ENCODE results near the gene TMEM131L. TPM values are rescaled to one million over a fixed set of nuclear protein-coding genes. Genes with fewer than 3 reads are reported as not detected.

Gene TMEM131L
- polyA plus RNA-seq, 3 donors = 11.2 to 58.3 (median 26.0) TPM

DNA sequence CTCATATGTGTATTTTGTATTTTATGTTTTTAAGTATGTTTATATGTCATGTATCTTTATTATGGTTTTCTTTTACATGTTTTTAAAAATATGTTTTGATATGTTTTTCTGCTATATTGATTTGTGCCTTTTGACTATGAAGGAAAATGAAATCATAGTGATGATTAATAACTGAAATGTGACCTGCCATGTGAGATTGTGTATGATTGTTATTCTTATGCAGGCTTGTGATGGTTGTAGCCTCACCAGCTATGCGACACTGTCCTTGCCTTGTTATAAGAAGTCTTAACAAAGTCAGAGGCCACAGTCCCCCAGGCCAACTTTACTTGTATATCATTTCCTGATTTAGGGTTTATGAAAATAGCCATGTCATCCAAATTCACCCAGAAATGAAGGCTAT is 83.2 kb downstream of the TMEM131L start:
- peaks cover 0 to 3% (median 0%) of the 10 kb centered on the region in 7 donors for H3K9me3 Mint-ChIP-seq
- TF ChIP-seq, protein P1, sequence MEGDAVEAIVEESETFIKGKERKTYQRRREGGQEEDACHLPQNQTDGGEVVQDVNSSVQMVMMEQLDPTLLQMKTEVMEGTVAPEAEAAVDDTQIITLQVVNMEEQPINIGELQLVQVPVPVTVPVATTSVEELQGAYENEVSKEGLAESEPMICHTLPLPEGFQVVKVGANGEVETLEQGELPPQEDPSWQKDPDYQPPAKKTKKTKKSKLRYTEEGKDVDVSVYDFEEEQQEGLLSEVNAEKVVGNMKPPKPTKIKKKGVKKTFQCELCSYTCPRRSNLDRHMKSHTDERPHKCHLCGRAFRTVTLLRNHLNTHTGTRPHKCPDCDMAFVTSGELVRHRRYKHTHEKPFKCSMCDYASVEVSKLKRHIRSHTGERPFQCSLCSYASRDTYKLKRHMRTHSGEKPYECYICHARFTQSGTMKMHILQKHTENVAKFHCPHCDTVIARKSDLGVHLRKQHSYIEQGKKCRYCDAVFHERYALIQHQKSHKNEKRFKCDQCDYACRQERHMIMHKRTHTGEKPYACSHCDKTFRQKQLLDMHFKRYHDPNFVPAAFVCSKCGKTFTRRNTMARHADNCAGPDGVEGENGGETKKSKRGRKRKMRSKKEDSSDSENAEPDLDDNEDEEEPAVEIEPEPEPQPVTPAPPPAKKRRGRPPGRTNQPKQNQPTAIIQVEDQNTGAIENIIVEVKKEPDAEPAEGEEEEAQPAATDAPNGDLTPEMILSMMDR (IDR thresholded peaks at IDR 0.05) = no peak
- H3K4me3 Mint-ChIP-seq = no peak overlapping the region
- no peak for DNase-seq
- Histone ChIP-seq H3K79me2 (ENCODE audit: insufficient read depth, low read length) (peaks cover 65% of the 10 kb centered on the region), H3K9me3 (replicated peaks in 1 of 2; ENCODE audit: control insufficient read depth in 1 of 2, insufficient read depth in 1 of 2, low read length in 2 of 2) (no peaks in the 10 kb centered on the region), H3K4me2 (replicated peaks; ENCODE audit: extremely low read depth, low read length, poor library complexity, severe bottlenecking) (no peak overlapping the region), H3K4me1 (ENCODE audit: control insufficient read depth in 1 of 2, insufficient read depth in 2 of 2, low read length in 2 of 2) (no peaks in the 10 kb centered on the region), H3K27me3 (ENCODE audit: control insufficient read depth in 2 of 2, insufficient read depth in 2 of 2, low read length in 2 of 2) (no peaks in the 10 kb centered on the region), H3K4me3 (replicated peaks in 1 of 3; ENCODE audit: low read depth in 2 of 3, low read length in 3 of 3) (no peak overlapping the region), H3K9ac (ENCODE audit: insufficient read depth, low read length, poor library complexity, severe bottlenecking) (no peak overlapping the region), H2AFZ (ENCODE audit: insufficient read depth, low read depth, low read length, poor library complexity, severe bottlenecking) (no peak overlapping the region), H4K20me1 (ENCODE audit: insufficient read depth, low read length) (peaks cover 99% of the 10 kb centered on the region), H3K36me3 (replicated peaks in 1 of 2; ENCODE audit: control insufficient read depth in 1 of 2, insufficient read depth in 2 of 2, low read length in 2 of 2) (peaks cover 22 to 51% of the 10 kb centered on the region in 2 donors), H3K27ac (ENCODE audit: low read depth in 1 of 2, low read length in 2 of 2) (no peak overlapping the region)
- no CpG with 5 or more reads among the region's 1 CpG for WGBS (ENCODE audit: insufficient coverage)
- intact Hi-C loops (cut with micrococcal nuclease) = no loop called here
- H3K4me1 Mint-ChIP-seq = peaks cover 6% of the 10 kb centered on the region
- peaks cover 29 to 53% of the 10 kb centered on the region in 2 donors for H3K36me3 Mint-ChIP-seq
- H3K27me3 Mint-ChIP-seq (ENCODE audit: low read depth in 3 of 3) = no peaks in the 10 kb centered on the region
- H3K27ac Mint-ChIP-seq = no peak overlapping the region

GRCh38 chr4:153553155-153553818 is 87.1 kb downstream of the TMEM131L start:
- peaks cover 99% of the 10 kb centered on the region for H4K20me1 ChIP-seq (ENCODE audit: insufficient read depth, low read length)
- no CpG with 5 or more reads among the region's 6 CpGs for WGBS (ENCODE audit: insufficient coverage)
- H3K27ac ChIP-seq (ENCODE audit: low read depth in 1 of 2, low read length in 2 of 2) = no peak overlapping the region
- no peak overlapping the region for H3K4me3 Mint-ChIP-seq
- peaks cover 6% of the 10 kb centered on the region for H3K4me1 Mint-ChIP-seq
- H3K4me1 ChIP-seq (ENCODE audit: control insufficient read depth in 1 of 2, insufficient read depth in 2 of 2, low read length in 2 of 2) = no peaks in the 10 kb centered on the region
- H3K9ac ChIP-seq (ENCODE audit: insufficient read depth, low read length, poor library complexity, severe bottlenecking) = no peak overlapping the region
- H3K79me2 ChIP-seq (ENCODE audit: insufficient read depth, low read length) = peaks cover 34% of the 10 kb centered on the region
- no peaks in the 10 kb centered on the region for H3K27me3 Mint-ChIP-seq (ENCODE audit: low read depth in 3 of 3)
- H3K4me3 ChIP-seq (replicated peaks in 1 of 3; ENCODE audit: low read depth in 2 of 3, low read length in 3 of 3) = no peak overlapping the region
- intact Hi-C loops (cut with micrococcal nuclease) = no loop called here
- no peak overlapping the region for H3K4me2 ChIP-seq (replicated peaks; ENCODE audit: extremely low read depth, low read length, poor library complexity, severe bottlenecking)
- TF ChIP-seq, protein P1 (IDR thresholded peaks at IDR 0.05) = no peak
- DNase-seq = no peak
- peaks cover 47 to 67% of the 10 kb centered on the region in 2 donors for H3K36me3 Mint-ChIP-seq
- no peaks in the 10 kb centered on the region for H3K27me3 ChIP-seq (ENCODE audit: control insufficient read depth in 2 of 2, insufficient read depth in 2 of 2, low read length in 2 of 2)
- H3K36me3 ChIP-seq (replicated peaks in 1 of 2; ENCODE audit: control insufficient read depth in 1 of 2, insufficient read depth in 2 of 2, low read length in 2 of 2) = peaks cover 51 to 67% of the 10 kb centered on the region in 2 donors
- H2AFZ ChIP-seq (ENCODE audit: insufficient read depth, low read depth, low read length, poor library complexity, severe bottlenecking) = no peak overlapping the region
- H3K27ac Mint-ChIP-seq = no peak overlapping the region
- no peaks in the 10 kb centered on the region for H3K9me3 ChIP-seq (replicated peaks in 1 of 2; ENCODE audit: control insufficient read depth in 1 of 2, insufficient read depth in 1 of 2, low read length in 2 of 2)
- peaks cover 0 to 3% (median 0%) of the 10 kb centered on the region in 7 donors for H3K9me3 Mint-ChIP-seq

Measured in CD14-positive monocyte (primary cell).